HG02981 (cell line): ENCODE results near the gene KRTAP6-2.

Source experiments
- ATAC-seq: cut with Tn5 transposase; IDR thresholded peaks from one replicate; pipeline ENCODE4 v1.9.1; 2021; ENCODE audit warnings: mild to moderate bottlenecking, moderate library complexity; ENCODE audit not compliant: unreplicated experiment

Gene KRTAP6-2

GRCh38 chr21:30577766-30578165 is 20.9 kb downstream of the KRTAP6-2 start:
- no peak for ATAC-seq

- ATAC-seq = no peak
Measured at GRCh38 chr21:30567617-30568016, 31.1 kb downstream of the KRTAP6-2 start.

GRCh38 chr21:30563630-30564029 is 35.1 kb downstream of the KRTAP6-2 start:
- ATAC-seq = no peak

GRCh38 chr21:30563072-30563471 is 35.6 kb downstream of the KRTAP6-2 start:
- no peak for ATAC-seq

- no peak for ATAC-seq
Measured at GRCh38 chr21:30561957-30562356, 36.7 kb downstream of the KRTAP6-2 start.

GRCh38 chr21:30561264-30561895 is 37.3 kb downstream of the KRTAP6-2 start, which contains the start of gene KRTAP19-7:
KRTAP19-7 (minus strand) TSS chr21:30561314; CDS start chr21:30561289, 25 bp downstream.
- no peak for ATAC-seq

- ATAC-seq = no peak
Measured at GRCh38 chr21:30555095-30555494, 43.6 kb downstream of the KRTAP6-2 start.

- ATAC-seq = no peak
Measured at GRCh38 chr21:30552782-30553181, 45.9 kb downstream of the KRTAP6-2 start.
